HL-60 (cell line): ENCODE measurements around the gene EFNA5.

ENCODE experiments used
- CTCF ChIP-seq: IDR thresholded peaks from one replicate; pipeline ENCODE4 v1.5.1; 2011; ENCODE audit warnings: low read length, control low read depth, inconsistent platforms; ENCODE audit not compliant: insufficient read depth
- POLR2AphosphoS5 ChIP-seq: IDR thresholded peaks from 2 replicates; pipeline ENCODE4 v1.6.1; 2012; ENCODE audit warnings: low read depth
- REST ChIP-seq: IDR thresholded peaks from 2 replicates; pipeline ENCODE4 v1.6.1; 2012; ENCODE audit warnings: low read depth; ENCODE audit not compliant: insufficient replicate concordance
- SPI1 ChIP-seq: IDR thresholded peaks from 2 replicates; pipeline ENCODE4 v1.6.1; 2012; ENCODE audit warnings: low read depth, mild to moderate bottlenecking, borderline replicate concordance

GRCh38 chr5:107680099-107680498, 9.4 kb upstream of the EFNA5 start:
- TF ChIP-seq CTCF (no peak), POLR2AphosphoS5 (no peak), SPI1 (no peak), REST (no peak)
